HG02884 (cell line): Measurements from ENCODE around the gene GOLGA6L9.
"Not testable (repeated sequence)": the region's sequence is repeated elsewhere in the genome, so short reads cannot be mapped to it uniquely, and the experiment has no call there.

ENCODE experiments used
- ATAC-seq: cut with Tn5 transposase; IDR thresholded peaks from one replicate; pipeline ENCODE4 v1.9.1; 2021; ENCODE audit warnings: mild to moderate bottlenecking, moderate library complexity; ENCODE audit not compliant: unreplicated experiment

The GOLGA6L9 gene

GRCh38 chr15:82465629-82466028 is 36.0 kb downstream of the GOLGA6L9 start:
- ATAC-seq = not testable (repeated sequence)

DNA sequence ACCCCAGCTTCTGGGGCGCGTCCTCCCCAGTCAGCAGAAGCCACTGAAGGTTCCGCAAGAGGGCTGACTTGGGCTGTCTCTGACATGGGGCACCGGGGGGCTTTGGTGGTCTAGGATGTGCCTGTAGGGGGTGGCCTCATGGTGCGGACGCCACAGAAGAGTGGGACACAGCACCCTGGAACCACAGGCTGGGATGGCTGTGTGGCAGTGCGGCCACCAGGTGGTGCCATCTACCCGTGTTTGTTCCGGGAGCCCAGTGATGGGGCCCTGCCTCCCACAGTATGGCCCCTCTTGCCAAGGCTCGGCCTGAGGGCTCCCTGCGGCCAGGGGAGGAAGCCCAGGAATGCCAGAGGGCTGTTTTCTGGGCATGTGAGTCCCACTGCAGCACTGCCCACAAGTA is 38.6 kb downstream of the GOLGA6L9 start:
- peak; percentile 90 for ATAC-seq

DNA sequence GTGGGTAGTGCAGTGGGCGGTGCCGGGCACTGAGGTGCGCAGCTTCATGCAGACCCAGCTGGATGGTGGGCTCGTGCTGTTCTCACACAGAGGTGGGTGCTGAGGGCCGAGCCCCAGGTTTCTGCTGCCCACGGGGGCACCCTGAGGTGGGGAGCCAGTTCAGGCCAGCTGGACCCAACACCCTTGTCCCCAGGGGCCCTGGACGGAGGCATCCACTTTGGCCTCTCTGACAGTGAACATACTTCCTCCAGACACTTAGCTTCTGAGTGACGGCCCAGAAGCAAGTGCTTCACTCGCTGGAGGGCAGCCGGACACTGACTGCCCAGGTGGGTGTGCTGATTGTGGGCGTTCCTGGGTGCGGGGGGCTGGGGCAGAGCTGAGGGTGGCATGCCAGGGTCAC is 39.8 kb downstream of the GOLGA6L9 start:
- ATAC-seq = not testable (repeated sequence)

DNA sequence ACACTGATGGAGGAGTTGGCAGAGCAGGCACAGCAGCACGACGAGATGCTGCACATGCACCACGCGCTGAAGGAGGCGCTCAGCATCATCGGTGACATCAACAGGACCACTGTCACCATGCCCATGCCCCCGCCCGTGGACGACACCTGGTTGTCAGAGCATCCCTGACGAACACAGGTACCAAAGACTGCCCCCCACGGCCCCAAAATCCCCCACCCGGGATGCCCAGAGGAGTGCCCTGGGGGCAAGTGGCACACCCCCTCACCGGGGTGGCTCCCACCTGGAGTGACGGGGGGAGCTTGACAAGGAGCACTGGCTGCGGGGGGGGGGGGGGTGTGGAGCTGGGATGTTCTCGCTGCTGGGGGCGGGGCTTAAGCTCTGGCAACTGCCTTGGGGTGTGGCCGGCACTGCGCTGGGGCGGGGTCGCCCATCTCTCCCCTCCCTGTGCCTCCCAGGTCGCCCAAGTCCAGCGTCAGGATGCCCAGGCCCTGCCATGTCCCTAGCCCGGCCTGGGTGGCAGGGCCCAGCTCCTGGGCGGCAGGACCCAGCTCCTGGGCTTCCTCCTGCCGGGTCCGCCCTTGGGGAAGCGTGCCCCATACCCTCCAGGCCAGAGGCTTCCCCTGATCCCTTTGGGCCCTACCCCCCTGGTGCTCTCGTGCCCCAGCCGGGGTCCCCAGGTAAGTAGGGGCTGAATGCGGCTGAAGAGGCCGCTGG is 42.8 kb downstream of the GOLGA6L9 start:
- not testable (repeated sequence) for ATAC-seq

DNA sequence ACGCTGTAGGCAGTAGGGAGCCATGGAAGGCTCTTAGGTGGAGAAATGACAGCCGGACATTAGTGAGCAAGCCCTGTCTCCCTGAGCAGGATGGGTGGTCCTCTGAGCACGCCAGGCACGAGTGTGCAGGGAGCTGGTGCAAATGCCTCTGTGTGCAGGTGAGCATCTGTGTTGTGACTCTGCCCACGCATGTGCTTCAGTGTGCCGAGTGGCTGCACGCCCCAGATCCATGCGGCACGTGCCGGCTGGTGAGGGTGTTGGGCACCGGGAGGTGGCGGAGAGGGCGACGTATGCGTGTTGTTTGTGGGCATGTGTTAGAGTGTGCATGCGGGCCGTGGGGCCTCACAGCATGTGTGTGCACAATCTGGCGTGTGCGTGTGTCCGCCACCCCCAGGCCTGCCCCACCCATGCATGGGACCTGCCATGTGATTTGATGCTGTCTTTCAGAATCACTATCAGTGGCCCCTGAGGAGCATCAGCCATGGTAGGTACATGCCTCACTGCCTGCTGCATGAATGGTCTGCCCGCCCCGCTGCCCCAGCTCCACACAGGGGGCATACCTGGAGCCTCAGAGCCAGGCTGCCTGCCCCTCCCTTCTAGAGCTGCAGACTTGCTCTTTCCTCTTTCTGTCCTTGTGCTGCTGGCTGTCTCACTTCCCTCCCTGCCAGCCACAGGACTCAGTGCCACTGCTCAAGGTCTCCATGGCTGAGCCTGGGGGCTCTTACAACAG is 45.1 kb downstream of the GOLGA6L9 start:
- not testable (repeated sequence) for ATAC-seq

GRCh38 chr15:82475345-82475967 is 45.8 kb downstream of the GOLGA6L9 start:
- ATAC-seq = not testable (repeated sequence)

- ATAC-seq = not testable (repeated sequence)
Observed at GRCh38 chr15:82476697-82477342, 47.2 kb downstream of the GOLGA6L9 start.

DNA sequence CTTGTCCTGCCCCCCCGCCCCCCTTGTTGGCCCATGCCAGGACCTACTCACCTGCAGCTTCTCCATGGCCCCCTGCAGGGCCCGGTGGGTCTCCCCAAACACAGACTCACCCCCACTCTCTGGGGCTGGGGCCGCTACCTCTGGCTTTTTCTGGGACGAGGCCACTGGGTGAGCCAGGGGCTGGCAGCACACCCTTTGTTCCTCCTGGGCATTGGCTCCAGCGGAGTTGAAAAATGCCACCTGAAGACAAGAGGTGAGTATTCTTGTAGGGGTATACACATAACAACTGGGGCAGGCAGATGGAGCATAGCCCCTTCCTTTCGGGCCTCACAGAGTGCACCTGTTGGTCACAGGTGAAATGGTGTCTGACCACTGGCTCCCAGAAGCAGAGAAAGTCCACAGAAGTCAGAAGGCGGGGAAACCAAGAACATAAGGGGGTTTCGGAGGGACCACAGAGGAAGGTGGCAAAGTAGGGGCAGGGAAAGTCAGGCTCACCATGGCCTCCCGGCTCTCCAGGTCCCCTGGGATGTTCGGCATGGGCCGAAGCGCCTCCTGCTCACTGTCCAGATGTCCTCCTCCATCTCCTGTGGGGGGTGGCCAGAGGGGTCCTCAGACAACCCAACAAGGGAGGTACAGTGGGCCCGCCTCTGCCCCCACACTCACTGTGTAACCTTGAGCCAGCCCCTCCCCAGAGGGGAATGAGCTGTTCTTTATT is 47.9 kb downstream of the GOLGA6L9 start:
- not testable (repeated sequence) for ATAC-seq
